MM.1S (cell line): ENCODE measurements around the gene BBX.
A peak's percentile ranks its signal among the peaks of the same experiment; 100 is the strongest.

Experiments
- DNase-seq: peaks from one replicate; pipeline ENCODE4 v3.0.0-alpha.2; 2015
- H2AFZ ChIP-seq: fragments of 300-600 bp; sonication (generic); 2 replicates; pipeline ENCODE4 v1.6.0; 2016; ENCODE audit warnings: antibody characterized with exemption, low read length
- H3F3A ChIP-seq: fragments of 300-600 bp; sonication (generic); 2 replicates; pipeline ENCODE4 v1.6.1; 2016; ENCODE audit warnings: mild to moderate bottlenecking, antibody characterized with exemption, low read length, moderate library complexity, mixed read lengths; ENCODE audit not compliant: insufficient read depth
- H3K27ac ChIP-seq: fragments of 300-600 bp; sonication (generic); 2 replicates; pipeline ENCODE4 v1.5.1; 2016; ENCODE audit warnings: mild to moderate bottlenecking, low read length
- H3K27me3 ChIP-seq: fragments of 300-600 bp; sonication (generic); replicated peaks from 2 replicates; pipeline ENCODE4 v1.6.0; 2016; ENCODE audit warnings: low read length; ENCODE audit not compliant: insufficient read depth
- H3K36me3 ChIP-seq: fragments of 300-600 bp; sonication (generic); replicated peaks from 2 replicates; pipeline ENCODE4 v1.6.1; 2016; ENCODE audit warnings: mild to moderate bottlenecking, low read length, mixed read lengths; ENCODE audit not compliant: insufficient read depth
- H3K4me1 ChIP-seq: fragments of 300-600 bp; sonication (generic); 2 replicates; pipeline ENCODE4 v1.6.1; 2016; ENCODE audit warnings: low read length, mixed read lengths
- H3K4me2 ChIP-seq: fragments of 300-600 bp; sonication (generic); 2 replicates; pipeline ENCODE4 v1.6.0; 2016; ENCODE audit warnings: low read depth, low read length
- H3K4me3 ChIP-seq: fragments of 300-600 bp; sonication (generic); 2 replicates; pipeline ENCODE4 v1.5.1; 2016; ENCODE audit warnings: low read length, mixed read lengths
- H3K79me2 ChIP-seq: fragments of 300-600 bp; sonication (generic); 2 replicates; pipeline ENCODE4 v1.6.1; 2016; ENCODE audit warnings: mixed run types, low read length, mixed read lengths
- H3K9ac ChIP-seq: fragments of 300-600 bp; sonication (generic); 2 replicates; pipeline ENCODE4 v1.6.1; 2016; ENCODE audit warnings: low read length, mixed read lengths
- H3K9me2 ChIP-seq: fragments of 300-600 bp; sonication (generic); replicated peaks from 2 replicates; pipeline ENCODE4 v1.6.1; 2016; ENCODE audit warnings: mild to moderate bottlenecking, low read length, mixed read lengths; ENCODE audit not compliant: insufficient read depth
- H3K9me3 ChIP-seq: fragments of 300-600 bp; sonication (generic); replicated peaks from 2 replicates; pipeline ENCODE4 v1.6.1; 2016; ENCODE audit warnings: mild to moderate bottlenecking, low read length, mixed read lengths; ENCODE audit not compliant: insufficient read depth
- H4K20me1 ChIP-seq: fragments of 300-600 bp; sonication (generic); 2 replicates; pipeline ENCODE4 v1.6.1; 2016; ENCODE audit warnings: mild to moderate bottlenecking, low read length, moderate library complexity, mixed read lengths; ENCODE audit not compliant: insufficient read depth
- CTCF ChIP-seq: fragments of 300-600 bp; sonication (generic); IDR thresholded peaks from 2 replicates; pipeline ENCODE4 v1.5.1; 2016; ENCODE audit warnings: antibody characterized with exemption, low read length, mixed read lengths
- EZH2 ChIP-seq: fragments of 300-600 bp; sonication (generic); optimal IDR thresholded peaks from 2 replicates; pipeline ENCODE3; 2017; ENCODE audit warnings: low read depth, mild to moderate bottlenecking, antibody characterized with exemption, low read length, mixed read lengths
- EZH2phosphoT487 ChIP-seq: fragments of 300-600 bp; sonication (generic); IDR thresholded peaks from 2 replicates; pipeline ENCODE4 v1.6.1; 2018; ENCODE audit warnings: antibody characterized with exemption, low read length

BBX gene

GRCh38 chr3:107574650-107575049 is 51.9 kb downstream of the BBX start:
- no peaks in the 10 kb centered on the region for H3K27me3 ChIP-seq
- H3F3A ChIP-seq: no peaks in the 10 kb centered on the region
- H3K4me3 ChIP-seq: no peak overlapping the region
- H3K4me1 ChIP-seq: no peaks in the 10 kb centered on the region
- no peak overlapping the region for H3K9ac ChIP-seq
- H3K4me2 ChIP-seq: no peak overlapping the region
- H3K27ac ChIP-seq: no peak overlapping the region
- H4K20me1 ChIP-seq: no peaks in the 10 kb centered on the region
- no peak overlapping the region for H2AFZ ChIP-seq
- peak; percentile 36 for DNase-seq
- peak; percentile 57 for TF ChIP-seq CTCF
- no peak for TF ChIP-seq EZH2
- H3K9me2 ChIP-seq: no peaks in the 10 kb centered on the region
- H3K79me2 ChIP-seq: no peaks in the 10 kb centered on the region
- H3K9me3 ChIP-seq: no peaks in the 10 kb centered on the region
- H3K36me3 ChIP-seq: no peaks in the 10 kb centered on the region

GRCh38 chr3:107578091-107578490 is 55.3 kb downstream of the BBX start:
- H3K9ac ChIP-seq: no peak overlapping the region
- H3K27ac ChIP-seq: no peak overlapping the region

GRCh38 chr3:107578523-107578922 is 55.8 kb downstream of the BBX start:
- Histone ChIP-seq H3K9me3 (no peaks in the 10 kb centered on the region), H3K9ac (no peak overlapping the region), H3K9me2 (no peaks in the 10 kb centered on the region), H3K27me3 (no peaks in the 10 kb centered on the region), H3K4me2 (no peak overlapping the region), H3K4me3 (no peak overlapping the region), H3F3A (no peaks in the 10 kb centered on the region), H3K27ac (no peak overlapping the region), H4K20me1 (no peaks in the 10 kb centered on the region), H3K36me3 (no peaks in the 10 kb centered on the region), H2AFZ (no peak overlapping the region), H3K4me1 (no peaks in the 10 kb centered on the region), H3K79me2 (no peaks in the 10 kb centered on the region)
- TF ChIP-seq EZH2phosphoT487 (no peak), EZH2 (no peak)
- no peak for DNase-seq

More at GRCh38 chr3:107578091-107578490, 55.3 kb downstream of the BBX start:
- Histone ChIP-seq H3F3A (no peaks in the 10 kb centered on the region), H3K4me1 (no peaks in the 10 kb centered on the region), H3K79me2 (no peaks in the 10 kb centered on the region), H3K36me3 (no peaks in the 10 kb centered on the region), H3K4me3 (no peak overlapping the region), H3K9me3 (no peaks in the 10 kb centered on the region), H4K20me1 (no peaks in the 10 kb centered on the region), H3K27me3 (no peaks in the 10 kb centered on the region), H3K4me2 (no peak overlapping the region), H2AFZ (no peak overlapping the region), H3K9me2 (no peaks in the 10 kb centered on the region)
- DNase-seq: no peak
- TF ChIP-seq EZH2: no peak
- no peak for TF ChIP-seq CTCF
- no peak for TF ChIP-seq EZH2phosphoT487

- Histone ChIP-seq H2AFZ (no peak overlapping the region), H3K9me3 (no peaks in the 10 kb centered on the region), H3K4me1 (no peaks in the 10 kb centered on the region), H3K4me2 (no peak overlapping the region), H3K79me2 (no peaks in the 10 kb centered on the region), H3K27ac (no peak overlapping the region), H4K20me1 (no peaks in the 10 kb centered on the region), H3K9ac (no peak overlapping the region), H3K36me3 (no peaks in the 10 kb centered on the region), H3K4me3 (no peak overlapping the region), H3F3A (no peaks in the 10 kb centered on the region), H3K27me3 (no peaks in the 10 kb centered on the region), H3K9me2 (no peaks in the 10 kb centered on the region)
- TF ChIP-seq EZH2: no peak
- no peak for TF ChIP-seq CTCF
- no peak for TF ChIP-seq EZH2phosphoT487
- DNase-seq: no peak
Observed at GRCh38 chr3:107579371-107579770, 56.6 kb downstream of the BBX start.
